GM19438 (cell line): ENCODE measurements around the gene ANKMY1.
A peak's percentile ranks its signal among the peaks of the same experiment; 100 is the strongest.
"Not testable (repeated sequence)": the region's sequence is repeated elsewhere in the genome, so short reads cannot be mapped to it uniquely, and the experiment has no call there.

Experiments
- ATAC-seq: cut with Tn5 transposase; IDR thresholded peaks from one replicate; pipeline ENCODE4 v1.9.1; 2021; ENCODE audit warnings: low read depth; ENCODE audit not compliant: unreplicated experiment

ANKMY1 gene

GRCh38 chr2:240569998-240570530 is 12.3 kb upstream of the ANKMY1 start:
- ATAC-seq: no peak

GRCh38 chr2:240569523-240569997 is 11.8 kb upstream of the ANKMY1 start:
- ATAC-seq: no peak

- no peak for ATAC-seq
Observed at GRCh38 chr2:240568678-240569522, 11.1 kb upstream of the ANKMY1 start.

GRCh38 chr2:240567872-240568677 is 10.3 kb upstream of the ANKMY1 start, which contains the start of gene RNPEPL1:
TSS of gene RNPEPL1 (plus strand) at chr2:240568484. CDS start at chr2:240568587, 103 bp downstream.
- ATAC-seq: no peak

- ATAC-seq: no peak
Observed at GRCh38 chr2:240567137-240567871, 9.5 kb upstream of the ANKMY1 start.

GRCh38 chr2:240566203-240567136 is 8.7 kb upstream of the ANKMY1 start:
- ATAC-seq: peak; percentile 50

GRCh38 chr2:240565333-240566202 is 7.8 kb upstream of the ANKMY1 start:
- ATAC-seq: peak; percentile 35

GRCh38 chr2:240564561-240565332 is 7.0 kb upstream of the ANKMY1 start:
- ATAC-seq: no peak

- ATAC-seq: no peak
Observed at GRCh38 chr2:240563951-240564560, 6.3 kb upstream of the ANKMY1 start.

GRCh38 chr2:240563231-240563630 is 5.4 kb upstream of the ANKMY1 start:
- not testable (repeated sequence) for ATAC-seq

GRCh38 chr2:240561325-240561971 is 3.7 kb upstream of the ANKMY1 start:
- no peak for ATAC-seq

GRCh38 chr2:240560480-240561324 is 2.9 kb upstream of the ANKMY1 start:
- ATAC-seq: peak; percentile 52

GRCh38 chr2:240560084-240560479 is 2.3 kb upstream of the ANKMY1 start, which contains the start of gene DUSP28:
TSS of gene DUSP28 (plus strand) at chr2:240560357. CDS start at chr2:240560685, 328 bp downstream.
- peak; percentile 52 for ATAC-seq

- ATAC-seq: no peak
Observed at GRCh38 chr2:240559286-240559685, 1.5 kb upstream of the ANKMY1 start.

- ATAC-seq: no peak
Observed at GRCh38 chr2:240558236-240558761, 511 bp upstream of the ANKMY1 start.
